Measurements from ENCODE around the gene KANK2. TPM values are rescaled to one million over a fixed set of nuclear protein-coding genes. Genes with fewer than 3 reads are reported as not detected.

KANK2 gene
- polyA plus RNA-seq, 1 of the 3 experiments (the other 2 are of a cell fraction): 92.4 TPM

- TF ChIP-seq CTCF (IDR thresholded peaks at IDR 0.05): no peak; the same call in 1 of the 2 replicates
- peak; percentile 89 for TF ChIP-seq CHD2 (IDR thresholded peaks at IDR 0.05; ENCODE audit: low read length, partially characterized antibody)
- TF ChIP-seq USF2 (IDR thresholded peaks at IDR 0.05; ENCODE audit: borderline replicate concordance, low read depth, low read length): no peak
- peak; percentile 83 for TF ChIP-seq TAF1 (IDR thresholded peaks at IDR 0.05; ENCODE audit: borderline replicate concordance, low read depth, low read length)
- TF ChIP-seq MXI1 (IDR thresholded peaks at IDR 0.05; ENCODE audit: low read depth, low read length): peak; percentile 98
- peak; percentile 10; the same call in 1 of the 2 replicates for TF ChIP-seq RAD21 (IDR thresholded peaks at IDR 0.05; ENCODE audit: low read length)
- TF ChIP-seq NRF1 (IDR thresholded peaks at IDR 0.05; ENCODE audit: low read depth, low read length): peak; percentile 98
- TF ChIP-seq RCOR1 (IDR thresholded peaks at IDR 0.05; ENCODE audit: low read length): no peak
- TF ChIP-seq JUND (IDR thresholded peaks at IDR 0.05): no peak
- TF ChIP-seq EP300 (IDR thresholded peaks at IDR 0.05; ENCODE audit: borderline replicate concordance in 1 of 2, low read depth in 1 of 2, low read length in 1 of 2): no peak
- TF ChIP-seq ZBTB33 (IDR thresholded peaks at IDR 0.05; ENCODE audit: borderline replicate concordance, low read depth): no peak
- no peak for TF ChIP-seq RXRA (IDR thresholded peaks at IDR 0.05; ENCODE audit: borderline replicate concordance, low read depth)
- no peak for TF ChIP-seq GABPA (IDR thresholded peaks at IDR 0.05; ENCODE audit: low read depth)
- TF ChIP-seq POLR2AphosphoS5 (IDR thresholded peaks at IDR 0.05; ENCODE audit: low read depth, low read length): peak; percentile 83
- no peak for TF ChIP-seq MEF2A (IDR thresholded peaks at IDR 0.05; ENCODE audit: borderline replicate concordance, low read depth)
Measured at GRCh38 chr19:11155373-11156120, 41.8 kb downstream of the KANK2 start, which contains the start of gene SPC24 (continued).

- Histone ChIP-seq H3K4me1 (ENCODE audit: control insufficient read depth in 1 of 2, insufficient read depth in 2 of 2, low read depth in 1 of 2, low read length in 1 of 2) (peaks cover 2 to 6% of the 10 kb centered on the region in 2 experiments; a peak in 1 of 4 replicates), H3K4me3 (ENCODE audit: low read depth in 2 of 2, low read length in 1 of 2) (peak overlapping the region; percentile 70 to 75), H3K36me3 (replicated peaks in 1 of 2; ENCODE audit: control insufficient read depth in 1 of 2, insufficient read depth in 2 of 2, low read length in 1 of 2) (no peaks in the 10 kb centered on the region), H3K9me2 (no peaks in the 10 kb centered on the region), H3K27me3 (ENCODE audit: insufficient read depth) (no peaks in the 10 kb centered on the region), H3K4me2 (peak overlapping the region; percentile 91), H3K79me2 (ENCODE audit: insufficient read depth) (peaks cover 59% of the 10 kb centered on the region), H2AFZ (ENCODE audit: low read depth) (peak overlapping the region; percentile 62), H3F3A (replicated peaks; ENCODE audit: insufficient read depth) (peaks cover 9% of the 10 kb centered on the region), H3K27ac (ENCODE audit: low read depth in 2 of 2, low read length in 1 of 2) (no peak overlapping the region), H3K9ac (peak overlapping the region; percentile 81), H3K9me3 (no peaks in the 10 kb centered on the region), H4K20me1 (ENCODE audit: insufficient read depth) (no peaks in the 10 kb centered on the region)
- CTCF ChIA-PET: interaction anchor here (0.8 to 2.1 kb wide), 5 partner anchors 11 to 28 kb away, joined by 3 to 9 read pairs (median 6); no protein-coding TSS in a partner anchor
- POLR2A ChIA-PET: no interaction called here
- DNase-seq: no peak
- whole genome bisulfite sequencing (ENCODE audit: low lambda C conversion rate): 26% methylated on average over 6 of the region's 6 CpGs
- no peak for TF ChIP-seq POLR2AphosphoS5 (IDR thresholded peaks at IDR 0.05; ENCODE audit: low read depth, low read length)
- no peak for TF ChIP-seq JUND (IDR thresholded peaks at IDR 0.05)
- no peak for TF ChIP-seq USF1 (IDR thresholded peaks at IDR 0.05; ENCODE audit: borderline replicate concordance, low read depth)
- no peak for TF ChIP-seq MEF2A (IDR thresholded peaks at IDR 0.05; ENCODE audit: borderline replicate concordance, low read depth)
- no peak for TF ChIP-seq SMC3 (IDR thresholded peaks at IDR 0.05; ENCODE audit: low read depth, low read length)
- TF ChIP-seq ELF1 (IDR thresholded peaks at IDR 0.05): no peak
- TF ChIP-seq TEAD4 (IDR thresholded peaks at IDR 0.05; ENCODE audit: borderline replicate concordance, insufficient read depth): no peak
- no peak for TF ChIP-seq MAX (IDR thresholded peaks at IDR 0.05; ENCODE audit: low read depth)
- no peak for TF ChIP-seq REST (IDR thresholded peaks at IDR 0.05; ENCODE audit: low read depth, low read length)
- TF ChIP-seq RAD21 (IDR thresholded peaks at IDR 0.05; ENCODE audit: low read length): no peak
- no peak for TF ChIP-seq RFX5 (IDR thresholded peaks at IDR 0.05; ENCODE audit: low read length)
Measured at GRCh38 chr19:11154683-11155047, 42.7 kb downstream of the KANK2 start.

All from SK-N-SH (cell line).